Hepatocyte (in vitro differentiated cells): ENCODE data around the gene PTGER3.

Source experiments
- CTCF ChIP-seq: fragments of 200-600 bp; sonication (generic); IDR thresholded peaks from 2 replicates; pipeline ENCODE4 v1.5.1; 2016; ENCODE audit warnings: antibody characterized with exemption, mild to moderate bottlenecking; ENCODE audit not compliant: poor library complexity
- EZH2 ChIP-seq: fragments of 200-600 bp; sonication (generic); IDR thresholded peaks from 2 replicates; pipeline ENCODE4 v1.6.1; 2016; ENCODE audit warnings: antibody characterized with exemption, mild to moderate bottlenecking, borderline replicate concordance

DNA sequence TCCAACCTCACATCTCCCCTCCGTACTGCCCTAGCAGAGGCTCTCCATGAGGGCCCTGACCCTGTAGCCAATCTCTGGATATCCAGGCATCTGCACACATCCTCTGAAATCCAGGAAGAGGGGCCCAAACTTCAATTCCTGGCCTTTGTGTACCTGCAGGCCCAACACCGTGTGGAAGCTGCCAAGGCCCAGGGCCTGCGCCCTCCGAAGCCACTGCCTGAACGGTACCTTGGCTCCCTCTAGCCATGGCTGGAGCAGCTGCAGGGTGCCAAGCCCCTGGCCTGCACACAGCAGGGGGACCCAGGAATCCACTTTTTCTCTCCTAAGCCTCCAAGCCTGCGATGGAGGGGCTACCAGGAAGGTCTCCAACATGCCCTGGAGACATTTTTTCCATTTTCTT lies 84.2 kb downstream of the PTGER3 start:
- no peak for TF ChIP-seq CTCF
- no peak for TF ChIP-seq EZH2
